SK-N-SH (cell line): ENCODE results near the gene SMAGP.

Experiments used
- CTCF ChIP-seq: fragments of 200-600 bp; sonication (generic); IDR thresholded peaks from 2 replicates; pipeline ENCODE4 v1.6.1; 2017; ENCODE audit warnings: antibody characterized with exemption, mild to moderate bottlenecking, moderate library complexity
- FOXJ3 ChIP-seq: sonication (generic); formaldehyde crosslinking; IDR thresholded peaks from 2 replicates; pipeline ENCODE4 v1.5.1; 2020; ENCODE audit warnings: mild to moderate bottlenecking, missing genetic modification reagents
- MAX ChIP-seq: IDR thresholded peaks from 2 replicates; pipeline ENCODE4 v1.4.0; 2012; ENCODE audit warnings: low read depth
- POLR2AphosphoS5 ChIP-seq: IDR thresholded peaks from 2 replicates; pipeline ENCODE4 v1.6.1; 2012; ENCODE audit warnings: low read depth, low read length
- RAD21 ChIP-seq: IDR thresholded peaks from 2 replicates; pipeline ENCODE4 v1.6.1; 2012; ENCODE audit warnings: mild to moderate bottlenecking, low read length
- RCOR1 ChIP-seq: fragments of 150-350 bp; IDR thresholded peaks from 2 replicates; pipeline ENCODE4 v1.6.1; 2017; ENCODE audit warnings: antibody characterized with exemption, low read length
- REST ChIP-seq: IDR thresholded peaks from 2 replicates; pipeline ENCODE4 v1.6.1; 2012; ENCODE audit warnings: mild to moderate bottlenecking, low read depth, low read length, moderate library complexity
- SIN3A ChIP-seq: IDR thresholded peaks from 2 replicates; pipeline ENCODE4 v1.6.1; 2012; ENCODE audit warnings: low read depth, mild to moderate bottlenecking, low read length, moderate library complexity, borderline replicate concordance
- TCF12 ChIP-seq: IDR thresholded peaks from 2 replicates; pipeline ENCODE4 v1.4.0; 2012

DNA sequence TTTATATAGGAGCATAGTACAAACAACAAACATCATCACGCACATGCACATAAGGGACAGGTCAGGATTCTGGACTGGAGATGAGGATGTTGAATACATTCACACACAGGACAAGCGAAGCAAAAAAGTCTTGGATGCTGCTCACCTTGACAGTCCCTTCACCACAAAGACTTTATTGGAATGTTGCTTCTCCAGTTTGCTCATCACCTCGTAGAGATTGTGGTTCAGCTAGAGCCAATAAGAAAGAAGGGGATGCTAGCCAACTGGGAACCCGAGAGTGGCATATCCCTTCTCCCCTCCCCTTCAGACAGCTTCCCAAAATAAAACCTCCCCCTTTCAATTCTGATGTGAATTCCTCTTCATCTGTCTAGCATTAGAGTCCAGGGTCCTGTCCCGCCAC, 25.4 kb upstream of the SMAGP start:
- TF ChIP-seq CTCF (no peak), SIN3A (no peak), RAD21 (no peak), REST (no peak), TCF12 (no peak), FOXJ3 (no peak), RCOR1 (no peak), POLR2AphosphoS5 (no peak), MAX (no peak)
